Activated T-cell treated with anti-CD3 and anti-CD28 coated beads, Interleukin-2, amount 50 U/mL, for 48 hours (primary cell): ENCODE results near the gene HS2ST1.

Experiments
- DNase-seq, 2 experiments: peaks; one replicate each; pipeline ENCODE4 v3.0.0-alpha.2; 2020

HS2ST1 gene

DNA sequence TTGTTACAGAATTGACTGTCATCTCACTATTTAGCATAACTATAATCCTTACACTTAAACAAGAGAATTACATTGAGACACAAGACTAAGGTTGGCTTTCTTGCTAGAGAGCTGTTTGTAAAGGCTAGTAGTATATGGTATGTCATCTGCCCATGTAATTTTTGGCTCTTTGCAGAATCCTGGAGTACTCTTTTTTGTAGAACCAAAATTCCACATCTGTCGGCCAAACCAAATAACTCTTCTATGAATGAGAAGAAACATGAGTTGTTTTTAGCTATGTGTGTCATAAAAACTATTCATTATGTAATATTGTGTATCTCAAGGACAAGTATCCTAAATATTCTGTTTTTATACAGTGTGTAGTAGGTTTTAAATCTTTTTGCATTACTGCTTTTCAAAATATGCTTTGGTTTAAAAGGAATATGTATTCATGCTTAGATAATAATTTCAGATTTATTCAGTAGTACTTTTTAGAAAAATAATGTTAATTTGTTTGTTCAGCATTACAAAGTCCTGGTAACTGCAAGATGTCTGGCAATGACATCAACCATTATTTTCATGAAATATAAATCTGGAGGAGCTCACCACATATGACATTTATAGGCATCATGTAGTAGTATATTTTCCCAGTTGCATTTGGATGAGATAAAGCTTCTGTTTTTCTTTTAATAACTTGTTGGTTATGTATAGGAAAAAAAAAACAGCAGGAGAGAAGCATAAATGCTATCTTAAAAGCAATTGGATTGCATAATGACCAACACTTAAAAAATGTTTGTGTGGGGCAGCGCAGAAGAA, 159.8 kb downstream of the HS2ST1 start:
- no peak for DNase-seq

DNA sequence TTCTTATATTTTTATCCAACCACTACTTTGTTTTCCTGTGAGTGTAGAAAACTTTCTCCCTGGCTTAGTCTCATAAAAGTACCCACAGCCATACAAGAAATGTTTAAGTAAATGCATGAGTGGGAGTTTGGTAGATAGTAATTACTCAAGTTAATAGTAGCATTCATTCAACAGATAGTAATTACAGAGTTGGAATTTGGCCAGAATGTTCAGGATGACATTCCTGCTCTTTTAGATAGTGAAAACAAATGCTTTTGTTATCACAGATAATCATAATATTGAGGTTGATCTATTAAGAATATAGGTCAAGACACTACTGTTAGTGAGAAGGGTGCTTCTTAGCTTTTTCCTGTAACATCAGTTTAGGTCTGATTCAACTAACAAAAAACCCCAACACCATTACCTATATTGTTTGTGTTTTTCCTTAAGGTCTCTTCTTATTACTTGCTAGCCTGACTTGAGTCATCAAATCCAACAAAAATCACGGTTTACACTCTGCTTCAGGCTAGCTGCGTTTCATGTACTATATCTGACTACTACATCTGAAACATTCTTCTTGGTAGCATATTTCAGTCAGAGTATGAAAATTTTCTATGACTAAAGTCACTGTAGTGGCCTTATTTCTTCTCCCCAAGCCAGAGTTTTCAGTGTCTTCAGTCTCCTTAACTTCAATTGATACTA, 163.7 kb downstream of the HS2ST1 start:
- DNase-seq = no peak

GRCh38 chr1:87084244-87084836, 169.9 kb downstream of the HS2ST1 start:
- DNase-seq = no peak

- no peak for DNase-seq
Measured at GRCh38 chr1:87086120-87086519, 171.7 kb downstream of the HS2ST1 start.

- no peak for DNase-seq
Measured at GRCh38 chr1:87089070-87089736, 174.8 kb downstream of the HS2ST1 start.

DNA sequence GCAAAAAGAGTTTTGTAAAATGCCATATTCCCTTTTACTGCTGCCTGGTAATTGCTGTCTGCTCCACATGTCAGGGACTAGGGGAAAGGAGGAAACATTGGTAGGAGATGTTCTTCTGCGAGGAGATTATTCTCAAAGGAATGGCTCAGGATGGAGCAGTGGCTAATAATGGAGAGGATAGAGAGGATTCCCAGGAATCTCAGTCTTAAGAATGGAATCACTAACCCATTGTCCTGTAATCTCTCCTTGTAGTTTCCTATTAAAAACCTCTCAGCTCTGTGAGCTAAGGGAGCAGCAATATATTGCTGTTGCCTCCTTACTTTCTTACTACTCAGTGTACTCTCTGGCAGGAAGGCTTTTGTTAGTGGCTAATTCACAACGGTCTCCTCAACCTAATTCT, 175.4 kb downstream of the HS2ST1 start:
- no peak for DNase-seq

DNA sequence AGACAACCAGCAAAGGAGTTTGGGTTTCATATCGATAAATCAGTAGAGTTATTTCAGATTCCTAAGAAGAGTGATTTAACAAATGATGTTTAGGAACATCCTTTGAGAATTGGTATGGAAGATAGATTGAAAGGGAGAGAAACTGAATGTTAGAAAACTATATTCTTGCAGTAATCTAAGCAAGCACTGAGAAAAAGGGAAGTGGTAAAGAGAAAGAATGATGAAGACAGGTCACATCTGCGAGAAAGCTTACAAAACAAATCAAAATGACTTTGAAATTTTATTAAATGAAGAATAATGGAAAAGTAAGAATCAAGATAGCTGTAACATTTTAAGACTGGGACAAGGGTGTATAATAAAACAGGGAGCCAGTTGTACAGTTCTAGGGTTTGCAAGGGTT, 177.0 kb downstream of the HS2ST1 start:
- DNase-seq = no peak

- no peak for DNase-seq
Measured at GRCh38 chr1:87092846-87093245, 178.4 kb downstream of the HS2ST1 start.

- no peak for DNase-seq
Measured at GRCh38 chr1:87093286-87093685, 178.9 kb downstream of the HS2ST1 start.

DNA sequence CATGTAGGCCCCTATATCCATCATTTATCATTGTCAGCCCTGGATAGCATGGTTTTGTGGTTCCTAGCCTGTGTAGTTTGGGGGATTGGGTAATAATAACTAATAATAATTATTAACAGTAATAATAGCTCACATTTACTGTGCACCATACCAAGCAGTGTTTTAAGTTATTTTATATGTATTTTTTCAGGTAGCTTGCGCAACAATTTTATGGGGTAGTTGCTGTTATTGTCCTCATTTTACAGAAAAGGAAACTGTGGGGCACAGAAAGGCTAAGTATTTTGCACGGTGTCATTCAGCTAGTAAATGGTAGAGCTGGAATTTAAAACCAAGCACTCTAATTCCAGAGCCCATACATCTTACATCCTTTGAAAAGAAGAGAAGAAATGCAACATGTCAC, 179.8 kb downstream of the HS2ST1 start:
- DNase-seq = no peak

- no peak for DNase-seq
Measured at GRCh38 chr1:87100271-87100670, 185.8 kb downstream of the HS2ST1 start.

DNA sequence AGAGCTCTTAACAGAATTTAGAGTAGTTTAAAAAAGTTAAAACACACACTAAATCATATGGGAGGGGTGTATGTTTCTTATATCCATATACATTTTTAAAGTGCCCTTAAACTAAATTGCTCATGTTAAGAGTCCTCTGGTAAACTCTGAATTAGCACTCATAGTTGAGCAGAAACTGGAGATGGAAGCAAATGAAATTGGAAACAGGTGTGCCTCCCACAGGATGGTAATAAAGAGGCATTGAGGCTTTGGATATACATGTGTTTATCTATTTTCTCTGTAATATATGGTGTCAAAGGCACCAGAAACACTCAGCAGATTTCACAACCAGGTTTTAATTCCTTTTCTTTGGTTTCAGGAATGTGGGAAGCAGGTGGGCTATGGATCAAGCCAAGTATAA, 188.6 kb downstream of the HS2ST1 start:
- no peak for DNase-seq

- no peak for DNase-seq
Measured at GRCh38 chr1:87104140-87104539, 189.7 kb downstream of the HS2ST1 start.

DNA sequence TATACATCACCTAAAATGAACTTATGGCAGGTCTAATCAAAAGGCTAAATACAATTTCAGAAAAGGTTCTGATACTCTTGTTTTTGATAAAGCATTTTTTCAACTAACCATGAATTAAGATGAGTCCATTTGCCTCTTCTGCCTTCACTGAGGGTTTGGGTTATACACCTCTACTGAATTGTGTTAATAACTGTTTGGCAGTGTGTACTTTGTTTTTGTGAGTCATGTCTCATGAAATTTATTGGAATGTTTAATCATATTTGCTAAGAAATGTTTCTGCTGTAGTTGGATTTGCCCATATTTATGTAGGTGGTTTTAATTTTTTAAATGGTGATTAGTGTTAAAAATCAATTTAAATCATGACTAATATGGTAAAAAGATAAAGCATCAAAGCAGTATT, 190.5 kb downstream of the HS2ST1 start:
- no peak for DNase-seq

DNA sequence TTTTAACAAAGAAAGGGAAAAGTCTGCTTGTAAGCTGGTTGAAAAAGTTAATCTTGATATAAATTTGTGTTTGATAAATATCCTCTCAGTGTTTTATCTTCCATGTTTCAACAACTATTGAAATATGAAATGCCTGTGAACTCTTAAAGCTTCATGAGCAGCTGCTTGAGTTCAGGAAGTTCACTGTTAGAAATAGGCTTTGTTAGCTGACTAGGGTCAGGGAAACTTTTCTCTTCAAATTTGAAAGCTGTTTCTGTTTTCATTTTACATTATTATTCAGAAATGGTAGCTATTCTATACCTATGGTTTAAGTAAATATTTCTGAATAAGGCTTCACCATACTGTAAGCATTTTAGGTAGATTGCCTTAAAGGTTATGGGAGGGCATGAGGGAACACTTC, 191.7 kb downstream of the HS2ST1 start:
- no peak for DNase-seq

- no peak for DNase-seq
Measured at GRCh38 chr1:87106867-87107266, 192.4 kb downstream of the HS2ST1 start.

DNA sequence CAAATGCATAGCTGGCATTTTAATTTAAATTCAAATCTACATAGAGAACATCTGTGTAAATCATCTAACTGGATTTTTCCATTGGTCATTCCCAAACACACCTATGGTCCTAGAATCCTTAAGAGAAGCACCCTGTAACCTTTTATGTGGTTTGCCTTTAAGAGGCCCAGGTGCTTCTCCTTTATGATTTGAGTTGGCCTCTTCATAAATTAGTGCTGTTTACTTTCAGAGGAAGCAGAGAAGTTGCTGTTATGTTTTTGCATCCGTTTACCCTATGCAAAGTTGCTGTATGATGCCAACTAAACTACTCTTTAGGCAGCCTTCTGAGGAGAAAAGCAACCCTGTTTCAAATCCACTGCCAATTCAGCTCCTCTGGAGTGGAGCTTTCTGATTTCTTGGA, 193.8 kb downstream of the HS2ST1 start:
- no peak for DNase-seq

DNA sequence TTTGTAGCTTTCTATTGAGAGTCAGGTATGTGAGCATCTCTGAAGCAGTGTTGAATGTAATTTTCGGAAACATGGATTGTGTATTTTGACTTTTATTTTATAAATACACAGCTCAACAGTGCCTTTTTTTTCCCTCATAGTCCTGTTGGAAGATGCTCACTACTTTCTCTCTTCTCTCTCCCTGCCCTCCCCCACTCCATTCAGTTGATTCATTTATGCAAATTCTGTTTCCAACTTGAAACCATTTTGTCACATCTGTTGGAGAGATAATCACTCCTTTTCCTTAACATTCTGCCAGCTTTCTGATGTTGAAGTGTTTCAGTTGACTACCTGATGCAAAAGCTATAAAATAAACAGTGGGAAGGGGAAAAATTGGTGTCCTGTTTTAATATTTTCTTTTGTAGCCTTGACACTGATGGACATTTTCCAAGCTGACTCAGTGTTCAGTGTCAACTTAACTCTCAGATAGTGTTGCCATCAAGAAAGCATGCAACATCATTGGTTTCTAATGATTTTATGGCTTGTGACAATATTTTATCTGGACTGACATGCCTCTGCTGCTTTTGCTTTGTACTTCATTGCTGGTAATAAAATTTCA, 194.5 kb downstream of the HS2ST1 start:
- DNase-seq = no peak

- no peak for DNase-seq
Measured at GRCh38 chr1:87111659-87112371, 197.4 kb downstream of the HS2ST1 start.

- DNase-seq = no peak
Measured at GRCh38 chr1:87113313-87113712, 198.9 kb downstream of the HS2ST1 start.

- no peak for DNase-seq
Measured at GRCh38 chr1:87115317-87115890, 201.0 kb downstream of the HS2ST1 start.

DNA sequence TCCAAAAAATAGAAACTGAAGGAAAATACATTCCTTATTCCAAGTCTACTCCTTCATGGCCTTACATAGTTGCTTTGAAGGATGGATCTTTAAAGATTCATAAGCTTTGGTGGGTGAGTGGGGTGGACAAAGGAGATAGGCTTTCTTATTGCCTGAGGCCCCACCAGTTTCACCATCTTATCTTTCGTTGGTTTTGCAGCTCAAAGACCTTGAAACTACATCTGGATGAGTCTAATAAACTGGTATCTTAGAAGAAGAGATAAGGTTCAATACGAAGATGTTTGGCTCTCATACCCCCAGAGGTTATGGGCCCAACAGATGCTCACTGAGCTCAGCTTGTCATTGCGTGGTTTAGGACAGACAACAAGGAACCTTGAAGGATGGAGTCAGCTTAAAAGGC, 201.5 kb downstream of the HS2ST1 start:
- DNase-seq = no peak
